NCI-H2196 (cell line): ENCODE measurements around the gene CBL.
"Not testable (repeated sequence)": the region's sequence is repeated elsewhere in the genome, so short reads cannot be mapped to it uniquely, and the experiment has no call there.

Experiments used
- DNase-seq: peaks from one replicate; lab custom pipeline; 2025; ENCODE audit not compliant: unreplicated experiment; lab: John Stamatoyannopoulos, UW

Gene CBL

GRCh38 chr11:119209186-119209585 is 3.0 kb downstream of the CBL start:
- no peak for DNase-seq

GRCh38 chr11:119210050-119210449 is 3.9 kb downstream of the CBL start:
- no peak for DNase-seq

- DNase-seq, result no peak
Observed at GRCh38 chr11:119218141-119218878, 12.2 kb downstream of the CBL start.

- peak; percentile 52 for DNase-seq
Observed at GRCh38 chr11:119222308-119222707, 16.2 kb downstream of the CBL start.

GRCh38 chr11:119222891-119223290 is 16.8 kb downstream of the CBL start:
- DNase-seq, result no peak

DNA sequence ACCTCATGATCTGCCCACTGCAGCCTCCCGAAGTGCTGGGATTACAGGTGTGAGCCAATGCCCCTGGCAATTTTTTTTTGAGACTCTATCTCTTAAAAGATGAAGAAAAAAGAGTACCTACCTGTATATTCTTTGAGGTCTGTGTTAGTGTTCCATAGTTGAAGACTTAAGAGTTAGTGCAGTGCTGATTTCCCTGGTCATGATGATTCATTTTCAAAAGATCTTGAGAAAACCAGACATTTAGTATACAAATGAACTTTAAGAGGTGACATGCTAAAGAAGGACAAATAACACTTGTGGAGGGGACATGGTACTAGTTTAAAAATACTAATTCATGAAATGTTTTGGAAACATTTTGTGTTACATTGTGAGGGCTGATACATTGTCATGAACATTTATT is 17.7 kb downstream of the CBL start:
- DNase-seq, result no peak

DNA sequence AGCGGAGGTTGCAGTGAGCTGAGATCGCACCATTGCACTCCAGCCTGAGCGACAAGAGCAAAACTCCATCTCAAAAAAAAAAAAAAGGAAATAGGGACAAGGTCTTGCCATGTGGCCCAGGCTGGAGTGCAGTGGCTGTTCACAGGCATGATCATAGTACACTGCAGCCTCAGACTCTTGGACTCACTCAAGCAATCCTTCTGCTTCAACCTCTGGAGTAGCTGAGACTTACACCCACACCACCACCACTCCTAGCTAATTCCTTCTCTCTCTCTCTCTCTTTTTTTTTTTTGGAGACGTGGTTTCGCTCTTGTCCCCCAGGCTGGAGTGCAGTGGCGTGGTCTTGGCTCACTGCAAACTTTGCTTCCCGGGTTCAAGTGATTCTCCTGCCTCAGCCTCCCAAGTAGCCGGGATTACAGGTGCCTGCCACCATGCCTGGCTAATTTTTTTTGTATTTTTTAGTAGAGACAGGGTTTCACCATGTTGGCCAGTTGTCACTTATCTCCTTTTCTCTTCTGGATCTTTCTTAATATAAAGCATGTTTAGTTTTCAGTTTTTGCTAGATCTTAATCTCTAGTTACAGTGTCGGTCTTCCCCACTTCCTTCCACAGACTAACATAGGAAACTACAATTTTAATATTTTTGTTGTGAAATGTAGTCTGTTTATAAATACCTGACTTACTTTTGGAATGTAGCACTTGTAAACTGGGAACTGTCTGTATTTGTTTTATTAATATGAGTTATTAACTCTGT is 22.6 kb downstream of the CBL start:
- DNase-seq, result not testable (repeated sequence)

DNA sequence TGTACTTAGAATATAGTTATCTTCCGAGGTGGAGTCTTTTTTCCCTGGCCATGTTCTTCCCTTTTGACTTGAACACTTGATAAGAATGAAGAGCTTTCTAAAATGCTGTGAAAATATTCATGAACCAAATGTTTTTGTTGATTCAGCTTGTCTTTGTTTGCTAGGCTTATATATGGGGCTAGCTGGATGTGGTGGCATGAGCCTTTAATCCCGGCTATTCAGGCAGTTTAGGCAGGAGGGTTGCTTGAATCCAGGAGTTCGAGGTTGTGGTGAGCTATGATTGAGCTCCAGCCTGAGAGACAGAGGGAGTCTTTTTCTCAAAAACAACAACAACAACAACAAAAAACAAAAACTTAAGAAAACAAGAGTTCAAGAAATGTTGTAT is 23.1 kb downstream of the CBL start:
- no peak for DNase-seq

DNA sequence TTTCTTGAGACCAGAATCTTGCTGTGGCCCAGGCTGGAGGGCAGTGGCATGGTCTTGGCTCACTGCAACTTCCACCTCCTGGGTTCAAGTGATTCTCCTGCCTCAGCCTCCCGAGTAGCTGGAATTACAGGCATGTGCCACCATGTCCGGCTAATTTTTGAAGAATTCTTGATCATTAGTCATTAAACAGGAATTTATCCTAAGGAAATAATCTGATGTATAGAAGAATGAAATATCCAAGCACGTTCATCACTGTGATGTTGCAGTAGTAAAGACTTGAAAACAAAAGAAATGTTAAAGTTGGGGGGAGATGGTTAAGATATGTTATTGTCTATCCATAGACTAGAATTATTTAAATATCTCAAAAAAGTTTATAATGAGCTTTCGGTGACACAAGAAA is 23.6 kb downstream of the CBL start:
- DNase-seq, result no peak

DNA sequence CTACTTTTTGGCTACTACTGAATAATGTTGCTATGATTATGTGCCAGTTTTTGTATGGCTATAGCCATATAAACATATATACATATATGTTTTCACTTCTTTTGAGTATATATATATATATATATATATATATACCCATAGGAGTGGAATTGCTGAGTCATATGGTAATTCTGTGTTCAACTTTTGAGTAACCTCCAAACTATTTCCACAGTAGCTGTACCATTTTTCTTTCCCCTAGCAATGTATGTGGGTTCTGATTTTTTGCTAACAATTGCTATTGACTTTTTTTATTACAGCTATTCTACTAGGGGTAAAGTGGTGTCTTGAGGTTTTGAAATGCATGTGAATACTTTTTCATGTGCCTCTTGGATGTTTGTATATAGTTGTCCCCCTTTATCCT is 30.4 kb downstream of the CBL start:
- no peak for DNase-seq

DNA sequence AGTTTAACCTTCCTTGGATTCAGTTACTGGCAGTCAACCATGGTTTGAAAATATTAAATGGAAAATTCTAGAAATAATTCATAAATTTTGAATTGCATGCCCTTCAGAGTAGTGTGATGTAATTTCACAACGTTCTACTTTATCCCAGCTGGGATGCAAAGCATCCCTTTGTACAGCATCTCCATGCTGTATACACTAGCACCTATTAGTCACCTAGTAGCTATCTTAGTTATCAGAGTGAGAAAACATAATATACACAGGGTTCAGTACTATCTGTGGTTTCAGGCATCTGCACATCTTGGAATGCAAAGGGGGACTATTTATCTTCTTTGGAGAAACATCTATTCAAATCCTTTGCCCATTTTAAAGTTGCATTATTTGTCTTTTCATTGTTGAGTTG is 30.8 kb downstream of the CBL start:
- no peak for DNase-seq

DNA sequence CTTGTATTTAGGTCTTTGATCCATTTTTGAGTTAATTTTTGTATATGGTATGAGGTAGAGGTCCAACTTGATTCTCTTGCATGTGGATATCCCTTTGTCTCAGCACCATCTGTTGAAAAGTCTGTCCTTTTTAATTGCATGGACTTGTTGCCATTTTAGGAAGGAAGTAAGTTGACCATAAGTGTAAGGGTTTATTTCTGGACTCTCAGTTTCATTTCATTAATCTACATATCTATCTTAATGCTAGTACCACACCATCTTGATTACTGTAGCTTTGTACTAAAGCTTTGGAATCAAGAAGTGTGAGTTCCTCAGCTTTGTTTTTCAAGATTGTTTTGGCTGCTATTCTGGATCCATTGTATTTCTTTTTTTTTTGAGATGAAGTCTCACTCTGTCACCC is 31.4 kb downstream of the CBL start:
- no peak for DNase-seq

GRCh38 chr11:119248750-119249670 is 42.9 kb downstream of the CBL start:
- DNase-seq, result no peak

DNA sequence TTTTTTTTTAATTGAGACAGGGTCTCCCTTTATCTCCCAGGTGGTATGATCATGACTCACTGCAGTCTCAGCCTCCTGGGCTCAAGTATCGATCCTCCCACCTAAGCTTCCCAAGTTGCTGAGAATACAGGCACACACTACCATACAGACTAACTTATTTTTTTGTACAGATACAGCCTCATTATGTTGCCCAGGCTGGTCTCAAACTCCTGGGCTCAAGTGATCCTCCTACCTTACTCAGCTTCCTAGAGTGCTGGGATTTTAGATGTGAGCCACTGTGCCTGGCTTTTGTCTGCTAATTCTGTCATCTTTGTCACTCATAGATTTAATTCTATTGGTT is 43.5 kb downstream of the CBL start:
- DNase-seq, result no peak

GRCh38 chr11:119251114-119251513 is 45.0 kb downstream of the CBL start:
- no peak for DNase-seq

DNA sequence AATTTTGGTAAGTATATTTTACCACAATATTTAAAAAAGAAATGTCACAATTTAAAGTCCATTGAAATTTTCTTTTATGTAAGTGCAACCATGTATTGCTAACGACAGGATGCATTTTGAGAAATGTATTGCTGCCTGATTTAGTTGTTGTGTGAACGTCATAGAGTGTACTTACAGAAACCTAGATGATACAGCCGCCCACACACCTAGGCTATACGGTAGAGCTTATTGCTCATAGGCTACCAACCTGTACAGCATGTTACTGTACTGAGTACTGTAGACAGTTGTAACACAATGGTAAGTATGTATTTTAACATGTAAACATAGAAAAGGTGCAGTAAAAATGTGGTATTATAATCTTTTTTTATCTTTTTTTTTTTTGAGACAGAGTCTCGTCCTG is 48.1 kb downstream of the CBL start:
- no peak for DNase-seq

DNA sequence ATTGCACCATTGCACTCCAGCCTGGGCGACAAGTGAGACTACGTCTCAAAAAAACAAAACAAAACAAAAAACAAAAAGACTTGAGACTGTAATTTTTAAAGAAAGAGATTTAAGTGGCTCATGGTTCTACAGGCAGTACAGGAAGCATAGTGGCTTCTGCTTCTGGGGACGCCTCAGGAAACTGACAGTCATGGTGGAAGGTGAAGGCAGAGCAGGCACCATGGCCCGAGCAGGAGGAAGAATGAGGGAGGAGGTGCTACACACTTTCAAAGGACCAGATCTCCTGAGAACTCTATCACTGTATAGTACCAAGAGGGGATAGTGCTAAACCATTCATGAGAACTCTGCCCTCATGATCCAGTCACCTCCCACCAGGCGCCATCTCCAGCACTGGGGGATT is 52.0 kb downstream of the CBL start:
- DNase-seq, result no peak

DNA sequence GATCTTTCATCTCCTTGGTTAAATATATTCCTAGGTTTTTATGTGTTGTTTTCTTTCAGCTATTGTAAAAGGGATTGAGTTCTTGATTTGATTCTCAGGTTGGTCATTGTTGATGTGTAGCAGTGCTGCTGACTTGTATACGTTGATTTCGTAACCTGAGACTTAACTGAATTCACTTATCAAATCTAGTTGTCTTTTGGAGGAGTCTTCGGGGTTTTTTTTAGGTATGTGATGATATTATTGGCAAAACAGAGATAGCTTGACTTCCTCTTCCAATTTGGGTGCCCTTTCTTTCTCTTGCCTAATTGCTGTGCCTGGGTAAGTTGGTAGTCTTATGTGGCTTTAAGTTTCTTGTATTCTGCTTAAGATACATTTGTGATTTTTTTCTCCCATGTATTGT is 52.8 kb downstream of the CBL start:
- DNase-seq, result no peak

DNA sequence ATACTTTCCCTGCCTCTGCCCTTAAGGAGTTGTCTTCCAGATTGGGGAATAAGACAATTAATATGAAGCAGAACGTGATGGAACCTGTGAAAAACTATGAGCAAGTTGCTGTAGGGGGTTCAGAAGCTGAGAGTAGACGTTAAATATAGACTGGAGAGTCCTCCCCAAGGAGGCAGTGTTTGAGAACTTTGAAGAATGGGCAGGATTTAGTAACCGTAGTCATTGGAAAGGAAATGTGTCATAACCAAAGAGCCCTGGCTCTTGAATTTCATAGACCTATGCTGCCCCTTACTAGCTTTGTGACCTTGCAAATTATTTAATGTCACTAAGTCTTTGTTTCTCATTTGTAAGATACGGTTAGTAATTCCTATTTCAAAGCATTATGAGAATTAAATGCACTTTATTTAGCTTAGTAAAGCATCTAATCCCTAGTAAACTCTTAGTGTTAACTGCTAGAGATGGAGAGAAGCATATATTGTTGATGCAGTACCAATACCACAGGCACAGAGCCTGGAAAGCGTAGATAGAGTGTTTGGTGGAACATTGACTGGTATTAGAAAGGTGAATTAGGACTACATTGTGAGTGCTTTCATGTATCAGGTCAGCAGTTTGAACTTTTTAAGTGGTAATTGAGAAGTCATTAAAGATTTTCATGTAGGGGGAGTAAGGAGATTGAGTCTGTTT is 56.7 kb downstream of the CBL start:
- no peak for DNase-seq

GRCh38 chr11:119263352-119263940 is 57.3 kb downstream of the CBL start:
- DNase-seq, result no peak

- DNase-seq, result no peak
Observed at GRCh38 chr11:119266063-119266462, 59.9 kb downstream of the CBL start.
